GM10248 (cell line): Measurements from ENCODE around the gene LUC7L2.

Experiments used
- CTCF ChIA-PET: fragments of 300-600 bp; sonication (Branson Sonifier 250); formaldehyde crosslinking; extraction: SDS; loops from one replicate; lab custom pipeline; 2021; ENCODE audit warnings: antibody characterized with exemption; lab: Yijun Ruan, JAX
- POLR2A ChIA-PET: fragments of 350-650 bp; sonication (Branson Sonifier 250); formaldehyde crosslinking; extraction: SDS; loops from one replicate; lab custom pipeline; 2020; ENCODE audit warnings: antibody characterized with exemption; lab: Yijun Ruan, JAX
- DNase-seq: peaks from one replicate; pipeline ENCODE4 v3.0.0; 2012; ENCODE audit errors: extremely low spot score
- CTCF ChIP-seq: IDR thresholded peaks from 2 replicates; pipeline ENCODE4 v1.5.1; 2012; ENCODE audit warnings: mild to moderate bottlenecking, low read depth; ENCODE audit errors: extremely low read depth, missing control alignments, control extremely low read depth

Gene LUC7L2

GRCh38 chr7:139389091-139389490 lies 29.4 kb downstream of the LUC7L2 start:
- CTCF ChIA-PET: interaction anchor here (0.6 to 1.8 kb wide), 2 partner anchors 9 to 1037 kb away, joined by 3 to 5 read pairs; no protein-coding TSS in a partner anchor
- no peak for TF ChIP-seq CTCF
- no peak for DNase-seq
- POLR2A ChIA-PET: no interaction called here

GRCh38 chr7:139389774-139390173 lies 30.1 kb downstream of the LUC7L2 start:
- POLR2A ChIA-PET: no interaction called here
- no peak for DNase-seq
- CTCF ChIA-PET: interaction anchor here (0.7 to 1.8 kb wide), 3 partner anchors 10 to 45 kb away, joined by 4 to 5 read pairs (median 4); no protein-coding TSS in a partner anchor
- TF ChIP-seq CTCF: no peak

- no peak for DNase-seq
- ChIA-PET CTCF (interaction anchor here (1.2 to 2.1 kb wide), 9 partner anchors 12 to 41 kb away, joined by 3 to 7 read pairs (median 3); no protein-coding TSS in a partner anchor), POLR2A (no interaction called here)
- no peak for TF ChIP-seq CTCF
Observed at GRCh38 chr7:139393621-139394211, 34.0 kb downstream of the LUC7L2 start.

GRCh38 chr7:139394540-139394939 lies 34.8 kb downstream of the LUC7L2 start:
- CTCF ChIA-PET: interaction anchor here (1.2 to 2.1 kb wide), 6 partner anchors 12 to 40 kb away, joined by 3 to 7 read pairs (median 6); no protein-coding TSS in a partner anchor
- POLR2A ChIA-PET: no interaction called here
- DNase-seq: no peak
- no peak for TF ChIP-seq CTCF

- POLR2A ChIA-PET: interaction anchor here (0.6 kb wide), 1 partner anchor 15 kb away, joined by 3 read pairs; no protein-coding TSS in a partner anchor
- no peak for TF ChIP-seq CTCF
- no peak for DNase-seq
- CTCF ChIA-PET: interaction anchor here (1.0 to 2.1 kb wide), 5 partner anchors 9 to 38 kb away, joined by 4 to 6 read pairs (median 5); no protein-coding TSS in a partner anchor
Observed at GRCh38 chr7:139396323-139396951, 36.7 kb downstream of the LUC7L2 start.

- CTCF ChIA-PET: interaction anchor here (1.7 to 2.1 kb wide), 3 partner anchors 10 to 37 kb away, joined by 5 to 6 read pairs (median 5); no protein-coding TSS in a partner anchor
- POLR2A ChIA-PET: no interaction called here
- TF ChIP-seq CTCF: no peak
- DNase-seq: no peak
Observed at GRCh38 chr7:139397192-139397591, 37.5 kb downstream of the LUC7L2 start.
